ENCODE measurements around the gene LCMT1.
"Not testable (repeated sequence)": the region's sequence is repeated elsewhere in the genome, so short reads cannot be mapped to it uniquely, and the experiment has no call there.

LCMT1 gene

DNA sequence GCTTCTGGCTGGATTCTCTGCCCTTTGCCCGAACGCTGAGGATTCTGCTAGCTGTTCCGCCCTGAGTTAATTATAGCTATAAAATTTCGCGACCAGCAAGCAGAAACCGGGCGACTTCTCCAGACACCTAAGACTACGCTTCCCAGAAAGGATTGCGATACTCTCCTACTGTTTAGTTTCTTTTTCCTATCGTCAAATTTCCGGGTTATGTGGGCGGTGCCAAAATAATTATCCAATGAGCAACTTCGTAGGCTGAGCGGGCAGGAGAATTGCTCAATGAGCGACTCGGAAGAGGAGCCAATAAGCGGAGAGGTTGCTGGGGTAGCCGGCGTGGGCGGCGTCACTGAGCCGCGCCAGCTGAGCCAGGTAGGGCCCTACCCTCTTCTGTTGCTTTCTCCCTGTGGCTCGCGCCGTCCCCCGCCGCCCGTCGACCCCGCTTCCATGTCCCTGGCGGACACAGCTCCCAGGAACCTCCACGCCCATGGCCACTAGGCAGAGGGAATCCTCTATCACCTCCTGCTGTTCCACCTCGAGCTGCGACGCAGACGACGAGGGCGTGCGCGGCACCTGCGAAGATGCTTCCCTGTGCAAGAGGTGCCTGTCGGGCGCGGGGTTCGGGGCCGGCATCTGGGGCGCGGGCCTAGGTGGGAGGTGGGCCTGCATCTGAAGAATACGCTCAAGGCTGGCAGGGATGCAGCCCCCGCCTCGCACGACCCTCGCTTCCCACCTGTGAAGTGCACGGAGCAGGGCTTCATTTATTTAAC, at the start of gene LCMT1:
LCMT1 (plus strand) TSS at position 340 of the 764 bp plus-strand sequence; CDS start at position 482, 142 bp downstream.
- TF ChIP-seq CTCF (IDR thresholded peaks at IDR 0.05), result no peak
- Mint-ChIP-seq H3K9me3 (no peaks in the 10 kb centered on the region), H3K27ac (peak within 1 kb of the TSS; percentile 94), H3K36me3 (ENCODE audit: low read depth) (no peaks in the 10 kb centered on the region), H3K4me3 (peak within 1 kb of the TSS; percentile 94), H3K27me3 (ENCODE audit: low read depth, poor library complexity) (peaks cover 7% of the 10 kb centered on the region), H3K4me1 (peaks cover 53% of the 10 kb centered on the region)
- peak; percentile 84 for DNase-seq

GRCh38 chr16:25063102-25063501, 48.4 kb upstream of the LCMT1 start:
- DNase-seq, result no peak
- H3K36me3 Mint-ChIP-seq (ENCODE audit: low read depth), result no peaks in the 10 kb centered on the region
- peaks cover 8% of the 10 kb centered on the region for H3K27me3 Mint-ChIP-seq (ENCODE audit: low read depth, poor library complexity)
- no peaks in the 10 kb centered on the region for H3K9me3 Mint-ChIP-seq
- peaks cover 16% of the 10 kb centered on the region for H3K4me1 Mint-ChIP-seq
- H3K27ac Mint-ChIP-seq, result no peak overlapping the region
- no peak overlapping the region for H3K4me3 Mint-ChIP-seq
- TF ChIP-seq CTCF (IDR thresholded peaks at IDR 0.05), result no peak

DNA sequence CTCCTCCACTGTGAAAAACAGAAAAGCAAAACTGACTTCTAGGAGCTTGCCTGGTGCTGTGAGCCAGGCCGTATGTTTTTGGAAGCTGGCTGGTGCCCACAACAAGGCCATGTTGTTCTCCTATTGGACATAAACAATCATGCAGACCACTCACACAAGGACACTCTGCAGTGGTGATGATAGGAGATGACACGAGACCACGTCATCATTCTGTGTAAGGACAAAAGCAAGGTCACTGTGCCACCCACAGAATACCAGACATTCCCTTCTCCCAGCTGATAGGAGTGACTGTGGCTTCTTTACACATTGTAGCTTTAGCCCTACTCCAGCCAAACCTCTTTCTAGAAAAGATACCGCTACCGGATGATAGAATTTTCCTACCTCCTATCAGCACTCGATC, 47.7 kb upstream of the LCMT1 start:
- peaks cover 16% of the 10 kb centered on the region for H3K4me1 Mint-ChIP-seq
- H3K27ac Mint-ChIP-seq, result no peak overlapping the region

DNA sequence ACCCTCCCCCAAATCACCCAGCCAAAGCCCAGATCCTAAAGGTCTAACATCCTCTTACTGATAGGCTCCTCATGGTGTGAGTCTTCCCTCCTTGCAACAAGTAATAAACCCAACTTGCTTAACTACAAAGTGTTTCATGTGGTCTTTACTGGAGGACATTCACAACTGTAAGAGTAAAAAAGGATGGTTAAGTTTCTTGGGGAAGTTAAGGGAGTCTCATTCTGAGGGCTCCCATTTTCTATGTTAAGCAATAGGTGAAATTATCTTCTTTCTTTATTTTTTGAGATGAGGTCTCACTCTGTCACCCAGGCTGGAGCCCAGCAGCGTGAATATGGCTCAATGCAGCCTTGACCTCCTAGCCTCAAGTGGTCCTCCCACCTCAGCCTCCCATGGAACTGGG, 47.3 kb upstream of the LCMT1 start:
- H3K27me3 Mint-ChIP-seq (ENCODE audit: low read depth, poor library complexity), result peaks cover 11% of the 10 kb centered on the region
- peaks cover 16% of the 10 kb centered on the region for H3K4me1 Mint-ChIP-seq
- not testable (repeated sequence) for H3K4me3 Mint-ChIP-seq; H3K36me3 Mint-ChIP-seq (ENCODE audit: low read depth); H3K27ac Mint-ChIP-seq; DNase-seq; H3K9me3 Mint-ChIP-seq

More for the DNA sequence above, 47.7 kb upstream of the LCMT1 start:
- Mint-ChIP-seq H3K36me3 (ENCODE audit: low read depth) (no peaks in the 10 kb centered on the region), H3K9me3 (no peaks in the 10 kb centered on the region), H3K27me3 (ENCODE audit: low read depth, poor library complexity) (peaks cover 8% of the 10 kb centered on the region), H3K4me3 (no peak overlapping the region)
- TF ChIP-seq CTCF (IDR thresholded peaks at IDR 0.05), result no peak
- DNase-seq, result no peak

- Mint-ChIP-seq H3K36me3 (ENCODE audit: low read depth) (no peaks in the 10 kb centered on the region), H3K9me3 (no peaks in the 10 kb centered on the region), H3K27me3 (ENCODE audit: low read depth, poor library complexity) (peaks cover 11% of the 10 kb centered on the region), H3K4me3 (no peak overlapping the region), H3K27ac (no peak overlapping the region), H3K4me1 (peaks cover 16% of the 10 kb centered on the region)
- no peak for DNase-seq
- no peak for TF ChIP-seq CTCF (IDR thresholded peaks at IDR 0.05)
These were observed 46.6 kb upstream of the LCMT1 start for GRCh38 chr16:25064937-25065336.

DNA sequence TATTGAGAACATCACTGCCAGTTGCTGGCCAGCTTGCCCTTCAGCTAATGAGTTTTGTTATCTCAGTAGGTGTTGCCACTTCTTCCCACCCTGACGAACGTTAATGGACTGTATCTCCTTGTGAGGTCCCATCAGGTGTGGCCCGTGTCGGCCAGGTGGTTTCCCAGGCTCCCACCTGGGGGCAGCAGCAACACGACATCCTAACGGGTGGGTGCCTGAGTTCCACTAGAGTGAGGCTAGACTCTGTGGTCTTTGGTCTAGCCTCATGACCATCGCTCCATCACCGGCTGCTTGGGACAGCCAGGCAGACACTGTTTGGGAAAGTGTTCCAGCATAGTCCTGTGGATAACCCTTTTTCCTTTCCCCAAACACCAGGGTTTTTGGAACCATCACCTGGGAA, 45.6 kb upstream of the LCMT1 start:
- Mint-ChIP-seq H3K27ac (no peak overlapping the region), H3K36me3 (ENCODE audit: low read depth) (no peaks in the 10 kb centered on the region), H3K27me3 (ENCODE audit: low read depth, poor library complexity) (peaks cover 18% of the 10 kb centered on the region), H3K9me3 (no peaks in the 10 kb centered on the region), H3K4me1 (peaks cover 16% of the 10 kb centered on the region), H3K4me3 (peak overlapping the region; percentile 75)
- TF ChIP-seq CTCF (IDR thresholded peaks at IDR 0.05), result no peak
- DNase-seq, result no peak

Data from nephron progenitor cell (in vitro differentiated cells).